Colon (tissue), 2 donors: Measurements from ENCODE around the gene APOC1.
"Not testable (repeated sequence)": the region's sequence is repeated elsewhere in the genome, so short reads cannot be mapped to it uniquely, and the experiment has no call there.

Experiments used
- FAIRE-seq: peaks from 2 replicates; lab custom pipeline; 2012; peaks lifted over from hg19 to GRCh38; lab: Jason Lieb, UNC
- donor health status: control.
- donor health status: control.

The APOC1 gene

GRCh38 chr19:44889830-44890365 is 24.5 kb upstream of the APOC1 start:
- no peak for FAIRE-seq

DNA sequence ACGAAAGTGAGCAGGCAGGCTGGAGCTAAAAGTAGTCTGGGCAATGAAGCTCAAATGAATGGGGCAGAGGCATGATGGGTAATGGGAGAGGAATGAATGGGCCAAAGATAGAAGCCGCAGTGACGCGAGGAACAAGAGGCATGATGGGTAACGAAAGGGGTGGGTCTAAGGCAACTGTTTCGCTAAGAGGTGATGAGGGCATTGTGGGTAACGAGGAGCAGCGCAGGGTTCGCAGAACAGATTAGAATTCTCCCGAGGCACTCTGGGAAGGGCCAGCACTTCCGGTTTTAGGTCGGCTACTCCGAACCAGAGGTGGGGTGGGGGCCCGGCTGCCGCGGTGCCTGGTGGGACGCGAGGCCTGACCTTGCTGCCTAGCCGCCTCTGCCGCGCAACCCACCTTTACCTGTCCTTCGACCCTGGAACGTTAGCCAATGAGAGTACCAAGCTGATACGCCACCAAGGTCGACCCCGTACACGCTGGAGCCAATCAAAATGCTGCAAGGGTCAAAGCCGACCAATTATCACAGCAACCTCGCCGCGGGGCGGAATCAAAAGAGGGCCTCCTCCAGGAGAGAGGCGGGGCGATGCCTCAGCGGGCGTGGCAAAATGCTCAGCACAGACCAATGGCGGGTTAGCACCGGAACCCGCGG is 23.9 kb upstream of the APOC1 start:
- FAIRE-seq: peak; percentile 95

- no peak for FAIRE-seq
Measured at GRCh38 chr19:44891016-44891882, 23.2 kb upstream of the APOC1 start, which contains the start of gene TOMM40. Gene TOMM40, plus strand, starts transcription at chr19:44891254. Its CDS starts 162 bp downstream, at chr19:44891416.

- no peak for FAIRE-seq
Measured at GRCh38 chr19:44892932-44893331, 21.5 kb upstream of the APOC1 start.

GRCh38 chr19:44893332-44894051 is 20.9 kb upstream of the APOC1 start:
- no peak for FAIRE-seq

DNA sequence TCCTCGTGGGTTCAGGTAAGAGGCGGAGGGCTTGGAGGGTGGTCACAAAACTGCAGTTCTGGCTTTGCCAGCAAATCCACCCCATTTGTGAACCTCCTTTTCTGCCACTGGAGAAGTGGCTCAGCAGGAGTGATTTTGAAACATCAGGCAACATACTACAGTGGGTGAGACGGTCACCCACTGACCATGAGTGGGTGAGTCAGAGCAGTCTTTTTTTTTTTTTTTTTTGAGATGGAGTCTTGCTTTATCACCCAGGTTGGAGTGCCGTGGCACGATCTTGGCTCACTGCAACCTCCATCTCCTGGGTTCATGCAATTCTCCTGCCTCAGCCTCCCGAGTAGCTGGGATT is 20.4 kb upstream of the APOC1 start:
- FAIRE-seq: no peak

DNA sequence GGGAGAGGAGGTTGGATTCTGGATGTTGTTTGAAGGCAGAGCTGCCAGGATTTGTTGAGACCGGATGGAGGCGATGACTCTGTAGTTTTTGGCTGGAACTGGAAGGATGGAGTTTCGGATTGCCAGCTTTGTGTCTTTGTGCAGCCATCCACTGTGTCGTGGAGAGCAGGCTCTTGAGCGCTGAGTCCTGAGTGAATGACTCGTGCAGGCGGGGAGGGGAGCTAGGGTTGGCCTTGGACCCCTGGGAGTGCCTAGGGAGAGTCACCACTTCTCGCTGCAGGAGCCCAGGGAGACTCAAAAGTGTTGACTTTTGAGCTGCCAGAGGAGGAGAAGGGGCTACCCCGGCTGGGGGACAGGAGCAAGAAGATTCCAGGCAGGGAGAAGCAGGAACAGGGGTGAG is 19.5 kb upstream of the APOC1 start:
- FAIRE-seq: no peak

DNA sequence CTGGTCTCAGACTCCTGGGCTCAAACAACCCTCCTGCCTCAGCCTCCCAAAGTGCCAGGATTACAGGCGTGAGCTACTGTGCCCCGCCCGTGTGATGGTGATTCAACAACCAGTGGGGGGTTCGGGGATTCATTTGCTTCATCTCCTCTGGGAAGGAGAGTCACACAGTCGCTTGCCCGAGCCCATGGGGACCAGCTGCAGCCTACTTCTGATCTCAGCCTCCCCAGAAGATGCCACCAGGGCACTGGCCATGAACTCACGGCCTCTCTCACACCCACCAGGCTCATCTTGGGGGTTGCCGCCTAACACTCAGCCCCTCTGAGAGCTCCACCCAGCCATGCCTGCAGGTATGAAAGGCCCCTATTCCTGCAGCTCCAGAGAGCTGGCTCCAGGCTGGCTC is 16.6 kb upstream of the APOC1 start:
- FAIRE-seq: no peak

GRCh38 chr19:44900328-44901244 is 13.8 kb upstream of the APOC1 start:
- FAIRE-seq: no peak

- no peak for FAIRE-seq
Measured at GRCh38 chr19:44903216-44903601, 11.2 kb upstream of the APOC1 start.

DNA sequence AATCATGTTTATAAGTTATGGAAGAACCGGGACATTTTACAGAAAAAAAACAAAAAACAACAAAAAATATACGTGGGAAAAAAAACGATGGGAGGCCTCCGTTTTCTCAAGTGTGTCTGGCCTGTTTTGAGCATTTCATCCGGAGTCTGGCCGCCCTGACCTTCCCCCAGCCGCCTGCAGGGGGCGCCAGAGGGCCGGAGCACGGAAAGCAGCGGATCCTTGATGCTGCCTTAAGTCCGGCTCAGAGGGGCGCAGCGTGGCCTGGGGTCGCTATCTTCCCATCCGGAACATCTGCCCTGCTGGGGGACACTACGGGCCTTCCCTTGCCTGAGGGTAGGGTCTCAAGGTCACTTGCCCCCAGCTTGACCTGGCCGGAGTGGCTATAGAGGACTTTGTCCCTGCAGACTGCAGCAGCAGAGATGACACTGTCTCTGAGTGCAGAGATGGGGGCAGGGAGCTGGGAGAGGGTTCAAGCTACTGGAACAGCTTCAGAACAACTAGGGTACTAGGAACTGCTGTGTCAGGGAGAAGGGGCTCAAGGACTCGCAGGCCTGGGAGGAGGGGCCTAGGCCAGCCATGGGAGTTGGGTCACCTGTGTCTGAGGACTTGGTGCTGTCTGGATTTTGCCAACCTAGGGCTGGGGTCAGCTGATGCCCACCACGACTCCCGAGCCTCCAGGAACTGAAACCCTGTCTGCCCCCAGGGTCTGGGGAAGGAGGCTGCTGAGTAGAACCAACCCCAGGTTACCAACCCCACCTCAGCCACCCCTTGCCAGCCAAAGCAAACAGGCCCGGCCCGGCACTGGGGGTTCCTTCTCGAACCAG is 10.6 kb upstream of the APOC1 start:
- no peak for FAIRE-seq

DNA sequence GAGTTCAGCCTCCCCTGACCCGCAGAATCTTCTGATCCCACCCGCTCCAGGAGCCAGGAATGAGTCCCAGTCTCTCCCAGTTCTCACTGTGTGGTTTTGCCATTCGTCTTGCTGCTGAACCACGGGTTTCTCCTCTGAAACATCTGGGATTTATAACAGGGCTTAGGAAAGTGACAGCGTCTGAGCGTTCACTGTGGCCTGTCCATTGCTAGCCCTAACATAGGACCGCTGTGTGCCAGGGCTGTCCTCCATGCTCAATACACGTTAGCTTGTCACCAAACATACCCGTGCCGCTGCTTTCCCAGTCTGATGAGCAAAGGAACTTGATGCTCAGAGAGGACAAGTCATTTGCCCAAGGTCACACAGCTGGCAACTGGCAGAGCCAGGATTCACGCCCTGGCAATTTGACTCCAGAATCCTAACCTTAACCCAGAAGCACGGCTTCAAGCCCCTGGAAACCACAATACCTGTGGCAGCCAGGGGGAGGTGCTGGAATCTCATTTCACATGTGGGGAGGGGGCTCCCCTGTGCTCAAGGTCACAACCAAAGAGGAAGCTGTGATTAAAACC is 9.9 kb upstream of the APOC1 start:
- FAIRE-seq: no peak

DNA sequence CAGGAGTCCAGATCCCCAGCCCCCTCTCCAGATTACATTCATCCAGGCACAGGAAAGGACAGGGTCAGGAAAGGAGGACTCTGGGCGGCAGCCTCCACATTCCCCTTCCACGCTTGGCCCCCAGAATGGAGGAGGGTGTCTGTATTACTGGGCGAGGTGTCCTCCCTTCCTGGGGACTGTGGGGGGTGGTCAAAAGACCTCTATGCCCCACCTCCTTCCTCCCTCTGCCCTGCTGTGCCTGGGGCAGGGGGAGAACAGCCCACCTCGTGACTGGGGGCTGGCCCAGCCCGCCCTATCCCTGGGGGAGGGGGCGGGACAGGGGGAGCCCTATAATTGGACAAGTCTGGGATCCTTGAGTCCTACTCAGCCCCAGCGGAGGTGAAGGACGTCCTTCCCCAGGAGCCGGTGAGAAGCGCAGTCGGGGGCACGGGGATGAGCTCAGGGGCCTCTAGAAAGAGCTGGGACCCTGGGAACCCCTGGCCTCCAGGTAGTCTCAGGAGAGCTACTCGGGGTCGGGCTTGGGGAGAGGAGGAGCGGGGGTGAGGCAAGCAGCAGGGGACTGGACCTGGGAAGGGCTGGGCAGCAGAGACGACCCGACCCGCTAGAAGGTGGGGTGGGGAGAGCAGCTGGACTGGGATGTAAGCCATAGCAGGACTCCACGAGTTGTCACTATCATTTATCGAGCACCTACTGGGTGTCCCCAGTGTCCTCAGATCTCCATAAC is 8.8 kb upstream of the APOC1 start, which contains the start of gene APOE:
Gene APOE (plus strand): TSS at position 360 of the 724 bp plus-strand sequence. CDS start 829 bp downstream, outside the sequence.
- FAIRE-seq: no peak

- FAIRE-seq: no peak
Measured at GRCh38 chr19:44907613-44908012, 6.8 kb upstream of the APOC1 start.

GRCh38 chr19:44908074-44908835 is 6.2 kb upstream of the APOC1 start:
- no peak for FAIRE-seq

- FAIRE-seq: no peak
Measured at GRCh38 chr19:44908836-44909261, 5.6 kb upstream of the APOC1 start.

DNA sequence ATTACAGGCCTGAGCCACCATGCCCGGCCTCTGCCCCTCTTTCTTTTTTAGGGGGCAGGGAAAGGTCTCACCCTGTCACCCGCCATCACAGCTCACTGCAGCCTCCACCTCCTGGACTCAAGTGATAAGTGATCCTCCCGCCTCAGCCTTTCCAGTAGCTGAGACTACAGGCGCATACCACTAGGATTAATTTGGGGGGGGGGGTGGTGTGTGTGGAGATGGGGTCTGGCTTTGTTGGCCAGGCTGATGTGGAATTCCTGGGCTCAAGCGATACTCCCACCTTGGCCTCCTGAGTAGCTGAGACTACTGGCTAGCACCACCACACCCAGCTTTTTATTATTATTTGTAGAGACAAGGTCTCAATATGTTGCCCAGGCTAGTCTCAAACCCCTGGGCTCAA is 4.6 kb upstream of the APOC1 start:
- FAIRE-seq: no peak

DNA sequence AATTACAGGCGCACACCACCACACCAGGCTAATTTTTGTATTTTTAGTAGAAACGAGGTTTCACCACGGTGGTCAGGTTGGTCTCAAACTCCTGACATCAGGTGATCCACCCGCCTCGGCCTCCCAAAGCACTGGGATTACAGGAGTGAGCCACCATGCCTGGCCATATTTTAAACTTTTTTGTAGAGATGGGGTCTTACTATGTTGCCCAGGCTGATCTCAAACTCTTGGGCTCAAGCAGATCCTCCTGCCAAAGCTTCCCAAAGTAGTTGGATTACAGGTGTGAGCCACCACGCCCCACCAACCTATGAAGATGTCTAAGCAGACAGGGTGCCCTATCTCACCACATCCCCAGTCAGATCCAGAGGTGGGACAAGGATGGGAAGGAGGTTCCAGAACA is 2.5 kb upstream of the APOC1 start:
- not testable (repeated sequence) for FAIRE-seq

GRCh38 chr19:44912854-44913253 is 1.6 kb upstream of the APOC1 start:
- FAIRE-seq: no peak
